GM19240 (cell line): ENCODE results near the gene ARNT2.
"Not testable (repeated sequence)": the region's sequence is repeated elsewhere in the genome, so short reads cannot be mapped to it uniquely, and the experiment has no call there.

Source experiments
- DNase-seq: peaks from one replicate; pipeline ENCODE4 v3.0.0; 2011; ENCODE audit warnings: low spot score; ENCODE audit not compliant: insufficient read length

The ARNT2 gene

DNA sequence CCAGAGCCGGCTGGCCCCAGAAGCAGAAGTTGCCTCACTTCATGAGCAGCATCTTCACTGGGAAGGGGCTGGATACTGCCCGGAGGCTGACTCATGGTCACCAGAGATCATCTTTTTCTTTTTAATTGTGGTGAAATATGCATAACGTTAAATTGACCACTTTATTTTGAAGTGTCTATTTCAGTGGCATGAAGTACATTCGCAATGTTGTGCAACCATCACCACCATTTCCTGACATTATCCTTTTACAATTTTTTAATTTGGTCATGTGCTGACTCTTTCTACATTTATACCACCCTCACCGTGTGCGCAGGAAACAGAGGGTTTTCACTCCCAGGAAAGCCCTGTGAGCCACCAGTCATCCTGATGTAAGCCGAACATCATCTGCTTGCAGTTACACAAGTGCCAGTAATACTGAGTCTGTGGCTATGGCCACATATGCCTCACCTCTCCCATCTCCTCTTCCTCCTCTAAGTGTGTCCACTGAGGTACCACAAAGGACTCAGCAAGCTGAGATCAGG is 239.3 kb downstream of the ARNT2 start:
- DNase-seq, result no peak

DNA sequence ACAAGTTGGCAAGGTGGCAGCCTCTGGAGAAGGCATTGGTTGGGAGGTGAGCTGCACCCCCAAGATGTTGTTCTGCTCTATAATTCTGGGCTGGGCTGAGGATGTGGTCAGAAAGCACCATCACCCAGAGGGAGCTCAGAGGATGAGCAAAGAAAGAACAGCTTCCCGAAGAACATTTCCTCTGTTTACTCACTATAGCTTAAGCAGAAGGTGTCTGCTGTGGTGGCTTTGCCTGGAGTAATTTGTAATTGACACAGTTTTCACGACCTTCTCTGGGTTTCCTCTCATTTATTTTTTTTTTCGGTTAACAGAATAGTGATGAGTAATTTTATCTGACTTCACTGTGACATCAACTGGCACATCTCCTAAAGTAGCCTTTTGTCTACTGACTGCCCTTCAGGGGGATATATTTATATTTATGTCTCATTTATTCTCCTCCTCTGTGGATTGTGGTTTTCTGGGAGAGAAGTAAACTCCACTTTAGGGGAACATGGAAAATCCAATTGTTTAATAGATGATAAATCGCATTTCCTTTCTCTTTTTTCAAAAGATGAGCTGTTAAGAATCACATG is 241.4 kb downstream of the ARNT2 start:
- no peak for DNase-seq

DNA sequence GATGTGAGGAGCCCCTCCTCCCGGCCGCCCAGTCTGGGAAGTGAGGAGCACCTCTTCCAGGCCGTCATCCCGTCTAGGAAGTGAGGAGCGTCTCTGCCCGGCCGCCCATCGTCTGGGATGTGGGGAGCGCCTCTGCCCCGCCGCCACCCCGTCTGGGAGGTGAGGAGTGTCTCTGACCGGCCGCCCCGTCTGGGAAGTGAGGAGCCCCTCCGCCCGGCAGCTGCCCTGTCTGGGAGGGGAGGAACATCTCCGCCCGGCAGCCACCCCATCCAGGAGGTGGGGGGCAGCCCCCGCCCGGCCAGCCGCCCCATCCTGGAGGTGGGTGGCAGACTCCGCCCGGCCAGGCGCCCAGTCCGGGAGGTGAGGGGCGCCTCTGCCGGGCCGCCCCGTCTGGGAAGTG is 243.2 kb downstream of the ARNT2 start:
- not testable (repeated sequence) for DNase-seq
